Fibroblast of mammary gland (primary cell): ENCODE data around the gene ATCAY.
"Not testable (repeated sequence)": the region's sequence is repeated elsewhere in the genome, so short reads cannot be mapped to it uniquely, and the experiment has no call there.

Experiments used
- DNase-seq: peaks from one replicate; pipeline ENCODE4 v3.0.0-alpha.2; 2010; ENCODE audit warnings: low read depth
- H3K4me3 ChIP-seq: 2 replicates; pipeline ENCODE4 v1.5.1; 2011; ENCODE audit warnings: low read depth, mild to moderate bottlenecking, low read length, moderate library complexity; ENCODE audit not compliant: control insufficient read depth
- CTCF ChIP-seq: conservative IDR thresholded peaks from 2 replicates; pipeline ENCODE4 v1.5.1; 2011; ENCODE audit warnings: low read depth, low read length, inconsistent platforms; ENCODE audit not compliant: control insufficient read depth, insufficient read depth

Gene ATCAY

GRCh38 chr19:3949294-3949693 lies 68.8 kb downstream of the ATCAY start:
- DNase-seq = no peak
- H3K4me3 ChIP-seq = no peak overlapping the region
- no peak for TF ChIP-seq CTCF

- no peak for TF ChIP-seq CTCF
- DNase-seq = no peak
- no peak overlapping the region for H3K4me3 ChIP-seq
Measured at GRCh38 chr19:3949997-3950859, 69.7 kb downstream of the ATCAY start.

- DNase-seq = no peak
- TF ChIP-seq CTCF = no peak
- no peak overlapping the region for H3K4me3 ChIP-seq
Measured at GRCh38 chr19:3950871-3951861, 70.7 kb downstream of the ATCAY start.

GRCh38 chr19:3952755-3953276 lies 72.3 kb downstream of the ATCAY start:
- DNase-seq, H3K4me3 ChIP-seq: not testable (repeated sequence)

GRCh38 chr19:3954107-3954506 lies 73.6 kb downstream of the ATCAY start:
- DNase-seq = no peak
- TF ChIP-seq CTCF = no peak
- H3K4me3 ChIP-seq = no peak overlapping the region

GRCh38 chr19:3955276-3955675 lies 74.8 kb downstream of the ATCAY start:
- DNase-seq, H3K4me3 ChIP-seq: not testable (repeated sequence)

GRCh38 chr19:3955688-3956087 lies 75.2 kb downstream of the ATCAY start:
- TF ChIP-seq CTCF = no peak
- no peak overlapping the region for H3K4me3 ChIP-seq
- no peak for DNase-seq
